WERI-Rb-1 (cell line): ENCODE results near the gene LEP.

ENCODE experiments used
- DNase-seq: peaks from one replicate; pipeline ENCODE4 v3.0.0-alpha.2; 2020
- H3K27ac ChIP-seq: fragments of 250-450 bp; sonication (Bioruptor Pico); 2 replicates; pipeline ENCODE4 v1.5.1; 2020; ENCODE audit warnings: mild to moderate bottlenecking, moderate library complexity
- H3K27me3 ChIP-seq: fragments of 250-450 bp; sonication (Bioruptor Pico); 2 replicates; pipeline ENCODE4 v1.5.1; 2021; ENCODE audit warnings: mild to moderate bottlenecking, low read depth, moderate library complexity; ENCODE audit not compliant: insufficient read depth, severe bottlenecking
- H3K36me3 ChIP-seq: fragments of 250-450 bp; sonication (Bioruptor Pico); 2 replicates; pipeline ENCODE4 v1.5.1; 2020; ENCODE audit warnings: mild to moderate bottlenecking, moderate library complexity
- H3K4me3 ChIP-seq: 2 replicates; pipeline ENCODE4 v1.5.1; 2011; ENCODE audit warnings: low read depth, mild to moderate bottlenecking, control low read depth, low read length
- H3K9me3 ChIP-seq: fragments of 250-450 bp; sonication (Bioruptor Pico); 2 replicates; pipeline ENCODE4 v1.5.1; 2021; ENCODE audit warnings: mild to moderate bottlenecking, moderate library complexity; ENCODE audit not compliant: severe bottlenecking
- CTCF ChIP-seq: IDR thresholded peaks from 2 replicates; pipeline ENCODE4 v1.5.1; 2011; ENCODE audit warnings: low read depth, mild to moderate bottlenecking, control low read depth, inconsistent platforms, low read length

Gene LEP

DNA sequence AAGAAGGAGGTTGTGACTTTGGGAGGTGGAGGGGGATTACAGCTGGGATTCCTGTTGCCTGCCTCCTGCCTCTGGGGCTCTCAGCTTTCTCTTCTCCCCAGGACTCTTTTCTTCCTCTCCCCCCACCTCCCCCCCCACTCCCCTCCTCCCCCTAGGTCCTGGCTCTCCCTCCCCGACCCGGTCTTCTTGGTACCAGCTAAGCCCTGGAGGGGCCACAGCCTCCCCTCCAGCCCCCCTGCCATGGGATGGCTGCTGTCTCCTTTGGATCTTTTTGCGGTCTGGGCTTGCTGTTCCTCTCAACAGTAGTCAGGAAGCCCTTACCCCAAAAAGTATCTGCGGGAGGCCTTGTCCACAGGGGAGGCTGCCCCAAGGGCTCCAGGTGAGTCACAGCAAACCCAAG, 33.5 kb upstream of the LEP start:
- Histone ChIP-seq H3K27ac (no peak overlapping the region), H3K27me3 (no peaks in the 10 kb centered on the region), H3K4me3 (no peak overlapping the region), H3K9me3 (no peaks in the 10 kb centered on the region), H3K36me3 (no peaks in the 10 kb centered on the region; the same call in 1 of the 2 replicates)
- TF ChIP-seq CTCF = no peak
- DNase-seq = no peak

DNA sequence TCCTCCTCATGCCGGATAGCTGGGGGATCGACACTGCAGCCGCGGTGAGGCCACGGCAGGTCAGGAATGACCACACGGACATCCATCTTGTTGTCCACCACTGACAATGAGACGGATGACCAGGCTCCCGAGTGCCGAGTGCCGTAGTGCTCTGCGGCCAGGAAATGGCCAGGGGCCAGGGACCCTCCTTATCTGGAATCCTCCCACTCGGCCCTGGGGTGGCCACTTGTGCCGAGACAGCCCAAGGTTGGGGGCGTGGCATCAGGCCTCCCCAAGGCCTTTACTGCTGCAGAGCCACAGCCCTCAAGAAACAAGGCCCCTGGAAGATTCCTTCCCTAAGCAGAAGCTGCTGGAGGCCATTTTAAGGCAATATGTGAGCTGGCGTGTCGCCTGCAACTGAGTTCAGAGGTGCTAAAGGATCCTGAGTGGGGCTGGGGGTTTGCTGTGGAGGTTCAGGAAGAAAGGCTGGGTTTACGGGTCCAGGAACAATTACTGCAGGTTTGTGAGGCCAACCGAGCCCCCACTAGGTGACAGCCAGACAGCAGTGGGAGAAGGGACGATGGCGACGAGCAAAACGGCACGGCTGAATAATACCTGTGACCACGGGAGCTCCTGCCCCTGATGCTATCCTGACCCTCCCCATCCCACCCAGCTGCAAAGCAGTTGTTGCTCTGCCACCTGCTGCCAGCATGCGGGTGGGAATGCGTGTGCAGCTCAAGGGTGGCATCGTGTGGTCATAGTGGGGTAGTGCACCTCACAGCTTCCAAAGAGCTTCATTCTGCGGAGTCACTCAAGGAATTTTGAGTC, 31.6 kb upstream of the LEP start:
- peak; percentile 59 for DNase-seq
- no peak overlapping the region for H3K4me3 ChIP-seq
- no peaks in the 10 kb centered on the region for H3K27me3 ChIP-seq
- H3K36me3 ChIP-seq = no peaks in the 10 kb centered on the region; the same call in 1 of the 2 replicates
- peak; percentile 98 for TF ChIP-seq CTCF
- no peaks in the 10 kb centered on the region for H3K9me3 ChIP-seq
- H3K27ac ChIP-seq = no peak overlapping the region

- H3K27me3 ChIP-seq = no peaks in the 10 kb centered on the region
- DNase-seq = no peak
- H3K36me3 ChIP-seq = no peaks in the 10 kb centered on the region; the same call in 1 of the 2 replicates
- no peak for TF ChIP-seq CTCF
- no peak overlapping the region for H3K27ac ChIP-seq
- no peak overlapping the region for H3K4me3 ChIP-seq
- H3K9me3 ChIP-seq = no peaks in the 10 kb centered on the region
Measured at GRCh38 chr7:128210036-128210347, 31.1 kb upstream of the LEP start.

GRCh38 chr7:128210590-128211570, 30.2 kb upstream of the LEP start:
- no peaks in the 10 kb centered on the region for H3K9me3 ChIP-seq
- H3K27ac ChIP-seq = no peak overlapping the region
- no peak for DNase-seq
- H3K4me3 ChIP-seq = no peak overlapping the region
- no peaks in the 10 kb centered on the region for H3K27me3 ChIP-seq
- no peaks in the 10 kb centered on the region; the same call in 1 of the 2 replicates for H3K36me3 ChIP-seq
- TF ChIP-seq CTCF = no peak

GRCh38 chr7:128211626-128212025, 29.5 kb upstream of the LEP start:
- Histone ChIP-seq H3K27me3 (no peaks in the 10 kb centered on the region), H3K9me3 (no peaks in the 10 kb centered on the region), H3K4me3 (peak overlapping the region; percentile 13; the same call in 1 of the 2 replicates), H3K36me3 (no peaks in the 10 kb centered on the region), H3K27ac (no peak overlapping the region)
- peak; percentile 58 for DNase-seq
- TF ChIP-seq CTCF = no peak
